A549 (cell line): Measurements from ENCODE around the gene MED12L. TPM values are rescaled to one million over a fixed set of nuclear protein-coding genes. Genes with fewer than 3 reads are reported as not detected.

Source experiments
- ATAC-seq, 2 experiments: fragments of 200-7000 bp in 1 of 2; fragments of >200 bp in 1 of 2; cut with Nextera tagmentation in 1 of 2; cut with Tn5 transposase in 1 of 2; 3 replicates each; pipeline versions ENCODE4 v1.8.0 to v1.9.1; 2018 to 2020; ENCODE audit warnings: mild to moderate bottlenecking in 1 of 2, moderate library complexity in 1 of 2
- CTCF ChIA-PET: fragments of 300-600 bp; sonication (Branson Sonifier 250); formaldehyde crosslinking; extraction: SDS; loops from one replicate; lab custom pipeline; 2021; ENCODE audit warnings: antibody characterized with exemption, inconsistent platforms; lab: Yijun Ruan, JAX
- POLR2A ChIA-PET: fragments of 350-600 bp; formaldehyde crosslinking; extraction: SDS; loops from one replicate; lab custom pipeline; 2021; ENCODE audit warnings: antibody characterized with exemption, inconsistent platforms; lab: Yijun Ruan, JAX
- DNase-seq, 2 experiments: peaks; one replicate each; pipeline versions ENCODE4 v3.0.0 to v3.0.0-alpha.2; 2011 to 2016; ENCODE audit warnings: low read depth in 1 of 2, low spot score in 1 of 2
- FAIRE-seq: peaks from 2 replicates; lab custom pipeline; 2011; peaks lifted over from hg19 to GRCh38; lab: Jason Lieb, UNC
- H3K27ac ChIP-seq, 2 experiments: fragments of >200 bp; sonication (Bioruptor Twin); formaldehyde crosslinking; 3 replicates each; pipeline ENCODE4 v1.5.1; 2016 to 2017
- H3K4me1 ChIP-seq: fragments of >200 bp; sonication (Bioruptor Twin); formaldehyde crosslinking; 3 replicates; pipeline ENCODE4 v1.6.1; 2016
- H3K4me2 ChIP-seq: fragments of >200 bp; sonication (Bioruptor Twin); formaldehyde crosslinking; 3 replicates; pipeline ENCODE4 v1.6.1; 2016
- H3K4me3 ChIP-seq: fragments of >200 bp; sonication (Bioruptor Twin); formaldehyde crosslinking; 3 replicates; pipeline ENCODE4 v1.5.1; 2016
- H3K9me3 ChIP-seq: fragments of >200 bp; sonication (Bioruptor Twin); formaldehyde crosslinking; 3 replicates; pipeline ENCODE4 v1.6.1; 2016
- CHD4 ChIP-seq: fragments of 200-600 bp; sonication (generic); IDR thresholded peaks from 2 replicates; pipeline ENCODE4 v1.6.1; 2016; ENCODE audit warnings: antibody characterized with exemption, mild to moderate bottlenecking, borderline replicate concordance
- EP300 ChIP-seq, 2 experiments: fragments of >200 bp; sonication (Bioruptor Twin); formaldehyde crosslinking; IDR thresholded peaks; 2 replicates in 1 of 2; 3 replicates in 1 of 2; pipeline ENCODE4 v1.6.1; 2016 to 2017
- FOSB ChIP-seq: fragments of 250-450 bp; sonication (Bioruptor Pico); IDR thresholded peaks from 2 replicates; pipeline ENCODE4 v1.5.0; 2020; ENCODE audit warnings: mild to moderate bottlenecking, moderate library complexity
- FOXS1 ChIP-seq: fragments of 250-450 bp; sonication (Bioruptor Pico); IDR thresholded peaks from 2 replicates; pipeline ENCODE4 v1.5.0; 2020; ENCODE audit warnings: mild to moderate bottlenecking, moderate library complexity
- GATA3 ChIP-seq: IDR thresholded peaks from 2 replicates; pipeline ENCODE4 v1.6.1; 2012; ENCODE audit warnings: borderline replicate concordance
- HEYL ChIP-seq: fragments of 250-450 bp; sonication (Bioruptor Pico); IDR thresholded peaks from 2 replicates; pipeline ENCODE4 v1.8.0; 2021; ENCODE audit warnings: mild to moderate bottlenecking, moderate library complexity
- HOXB13 ChIP-seq: fragments of 250-450 bp; sonication (Bioruptor Pico); IDR thresholded peaks from 2 replicates; pipeline ENCODE4 v1.5.0; 2020; ENCODE audit warnings: low read depth, mild to moderate bottlenecking, moderate library complexity
- HOXB5 ChIP-seq: fragments of 250-450 bp; sonication (Bioruptor Pico); IDR thresholded peaks from 2 replicates; pipeline ENCODE4 v1.5.0; 2020; ENCODE audit warnings: mild to moderate bottlenecking, moderate library complexity
- KDM1A ChIP-seq: fragments of 200-600 bp; sonication (generic); IDR thresholded peaks from 2 replicates; pipeline ENCODE4 v1.6.1; 2016; ENCODE audit warnings: low read depth, mild to moderate bottlenecking
- MAZ ChIP-seq: fragments of 150-350 bp; IDR thresholded peaks from 2 replicates; pipeline ENCODE4 v1.6.1; 2014; ENCODE audit warnings: antibody characterized with exemption, low read depth, low read length, borderline replicate concordance
- MYC ChIP-seq: IDR thresholded peaks from 2 replicates; pipeline ENCODE4 v1.6.1; 2012; ENCODE audit warnings: mild to moderate bottlenecking, inconsistent platforms, low read length, improper control_type of control experiment, borderline replicate concordance
- PHF8 ChIP-seq: fragments of 200-600 bp; sonication (generic); IDR thresholded peaks from 2 replicates; pipeline ENCODE4 v1.6.1; 2016; ENCODE audit warnings: low read depth, mild to moderate bottlenecking, antibody characterized with exemption, moderate library complexity, borderline replicate concordance
- POLR2A ChIP-seq: IDR thresholded peaks from 2 replicates; pipeline ENCODE4 v1.6.1; 2012; ENCODE audit warnings: mild to moderate bottlenecking, low read length
- RNF2 ChIP-seq: fragments of 200-600 bp; sonication (generic); IDR thresholded peaks from 2 replicates; pipeline ENCODE4 v1.6.1; 2016; ENCODE audit warnings: low read depth, mild to moderate bottlenecking, antibody characterized with exemption, moderate library complexity, borderline replicate concordance
- SREBF2 ChIP-seq: fragments of 450-650 bp; IDR thresholded peaks from 2 replicates; pipeline ENCODE4 v1.6.1; 2014; ENCODE audit warnings: mild to moderate bottlenecking, moderate library complexity
- TFCP2L1 ChIP-seq: fragments of 250-450 bp; sonication (Bioruptor Pico); IDR thresholded peaks from 2 replicates; pipeline ENCODE4 v1.5.0; 2021; ENCODE audit warnings: mild to moderate bottlenecking
- ZC3H11A ChIP-seq: fragments of 450-650 bp; IDR thresholded peaks from 2 replicates; pipeline ENCODE4 v1.6.1; 2014; ENCODE audit warnings: antibody characterized with exemption, mild to moderate bottlenecking
- ZFP36 ChIP-seq: fragments of 450-650 bp; IDR thresholded peaks from 2 replicates; pipeline ENCODE4 v1.6.1; 2014; ENCODE audit warnings: borderline replicate concordance; ENCODE audit not compliant: partially characterized antibody
- WGBS: methylation state at CpG from one replicate; pipeline ENCODE4 v1.1.6; 2017; ENCODE audit errors: missing lambda C conversion rate; 5-methylcytosine and 5-hydroxymethylcytosine counted together
- polyA plus RNA-seq, 4 experiments: library from polyadenylated mRNA; depleted of rRNA in 3 of 4; stranded (reverse); fragments of >200 nt; fragmentation: RNase III in 1 of 4; extraction: RNeasy Plus Mini Kit Qiagen cat#74134 plus additional on column Dnase treatment in 1 of 4; gene quantifications; 2 replicates in 3 of 4; 3 replicates in 1 of 4; pipeline ENCODE4 v1.2.3, GENCODE V29; 2011 to 2017
- TF ChIP-seq, protein P1 (sequence below): IDR thresholded peaks from 2 replicates; pipeline ENCODE4 v1.6.1; 2012; ENCODE audit warnings: low read depth, borderline replicate concordance
- TF ChIP-seq, protein P2 (sequence below): fragments of >200 bp; sonication (Bioruptor Twin); formaldehyde crosslinking; IDR thresholded peaks from 3 replicates; pipeline ENCODE4 v1.6.1; 2016
- TF ChIP-seq, protein P3 (sequence below): fragments of 200-600 bp; sonication (generic); IDR thresholded peaks from 2 replicates; pipeline ENCODE4 v1.6.1; 2016; ENCODE audit warnings: antibody characterized with exemption, mild to moderate bottlenecking, moderate library complexity
- TF ChIP-seq, protein P4 (sequence below): IDR thresholded peaks from 2 replicates; pipeline ENCODE4 v1.6.1; 2012

Gene MED12L
- polyA plus RNA-seq, 2 of the 4 experiments (the other 2 are of a cell fraction) = 0.32 to 0.63 TPM

DNA sequence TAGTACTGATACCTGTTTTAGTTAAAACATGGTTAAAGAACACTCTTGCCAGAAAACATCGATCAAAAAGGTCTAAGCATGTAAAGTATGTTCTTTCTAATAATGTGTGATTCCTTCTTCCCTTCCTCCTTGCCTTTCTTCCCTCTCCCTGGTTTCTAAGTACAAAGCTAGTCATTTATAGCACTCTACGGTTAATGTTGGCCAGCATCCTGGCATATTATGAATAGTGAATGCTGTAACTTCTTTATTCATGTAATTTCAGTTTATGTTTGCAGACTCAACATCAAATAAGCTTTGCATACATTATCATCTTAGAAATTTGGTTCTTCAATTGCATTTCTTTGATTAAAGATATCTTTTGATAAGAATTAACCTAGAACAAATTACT lies 272.0 kb downstream of the MED12L start:
- no peak for ATAC-seq
- ChIA-PET CTCF (interaction anchor here (1.0 kb wide), 1 partner anchor 31 kb away, joined by 3 read pairs; no protein-coding TSS in a partner anchor), POLR2A (no interaction called here)
- Histone ChIP-seq H3K4me3 (no peak overlapping the region), H3K4me1 (no peaks in the 10 kb centered on the region), H3K4me2 (no peak overlapping the region), H3K9me3 (no peaks in the 10 kb centered on the region), H3K27ac (no peak overlapping the region)
- 68% methylated on average over 2 of the region's 2 CpGs for WGBS
- TF ChIP-seq MYC = no peak
- TF ChIP-seq ZFP36 = no peak
- TF ChIP-seq, protein P1, sequence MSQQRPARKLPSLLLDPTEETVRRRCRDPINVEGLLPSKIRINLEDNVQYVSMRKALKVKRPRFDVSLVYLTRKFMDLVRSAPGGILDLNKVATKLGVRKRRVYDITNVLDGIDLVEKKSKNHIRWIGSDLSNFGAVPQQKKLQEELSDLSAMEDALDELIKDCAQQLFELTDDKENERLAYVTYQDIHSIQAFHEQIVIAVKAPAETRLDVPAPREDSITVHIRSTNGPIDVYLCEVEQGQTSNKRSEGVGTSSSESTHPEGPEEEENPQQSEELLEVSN = no peak
- TF ChIP-seq MAZ = no peak
- no peak for TF ChIP-seq HEYL
- no peak for TF ChIP-seq RNF2
- TF ChIP-seq, protein P2, sequence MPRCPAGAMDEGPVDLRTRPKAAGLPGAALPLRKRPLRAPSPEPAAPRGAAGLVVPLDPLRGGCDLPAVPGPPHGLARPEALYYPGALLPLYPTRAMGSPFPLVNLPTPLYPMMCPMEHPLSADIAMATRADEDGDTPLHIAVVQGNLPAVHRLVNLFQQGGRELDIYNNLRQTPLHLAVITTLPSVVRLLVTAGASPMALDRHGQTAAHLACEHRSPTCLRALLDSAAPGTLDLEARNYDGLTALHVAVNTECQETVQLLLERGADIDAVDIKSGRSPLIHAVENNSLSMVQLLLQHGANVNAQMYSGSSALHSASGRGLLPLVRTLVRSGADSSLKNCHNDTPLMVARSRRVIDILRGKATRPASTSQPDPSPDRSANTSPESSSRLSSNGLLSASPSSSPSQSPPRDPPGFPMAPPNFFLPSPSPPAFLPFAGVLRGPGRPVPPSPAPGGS = no peak
- no peak for TF ChIP-seq KDM1A
- TF ChIP-seq CHD4 = no peak
- no peak for TF ChIP-seq HOXB13 (CRISPR knock-in tag)
- TF ChIP-seq, protein P3, sequence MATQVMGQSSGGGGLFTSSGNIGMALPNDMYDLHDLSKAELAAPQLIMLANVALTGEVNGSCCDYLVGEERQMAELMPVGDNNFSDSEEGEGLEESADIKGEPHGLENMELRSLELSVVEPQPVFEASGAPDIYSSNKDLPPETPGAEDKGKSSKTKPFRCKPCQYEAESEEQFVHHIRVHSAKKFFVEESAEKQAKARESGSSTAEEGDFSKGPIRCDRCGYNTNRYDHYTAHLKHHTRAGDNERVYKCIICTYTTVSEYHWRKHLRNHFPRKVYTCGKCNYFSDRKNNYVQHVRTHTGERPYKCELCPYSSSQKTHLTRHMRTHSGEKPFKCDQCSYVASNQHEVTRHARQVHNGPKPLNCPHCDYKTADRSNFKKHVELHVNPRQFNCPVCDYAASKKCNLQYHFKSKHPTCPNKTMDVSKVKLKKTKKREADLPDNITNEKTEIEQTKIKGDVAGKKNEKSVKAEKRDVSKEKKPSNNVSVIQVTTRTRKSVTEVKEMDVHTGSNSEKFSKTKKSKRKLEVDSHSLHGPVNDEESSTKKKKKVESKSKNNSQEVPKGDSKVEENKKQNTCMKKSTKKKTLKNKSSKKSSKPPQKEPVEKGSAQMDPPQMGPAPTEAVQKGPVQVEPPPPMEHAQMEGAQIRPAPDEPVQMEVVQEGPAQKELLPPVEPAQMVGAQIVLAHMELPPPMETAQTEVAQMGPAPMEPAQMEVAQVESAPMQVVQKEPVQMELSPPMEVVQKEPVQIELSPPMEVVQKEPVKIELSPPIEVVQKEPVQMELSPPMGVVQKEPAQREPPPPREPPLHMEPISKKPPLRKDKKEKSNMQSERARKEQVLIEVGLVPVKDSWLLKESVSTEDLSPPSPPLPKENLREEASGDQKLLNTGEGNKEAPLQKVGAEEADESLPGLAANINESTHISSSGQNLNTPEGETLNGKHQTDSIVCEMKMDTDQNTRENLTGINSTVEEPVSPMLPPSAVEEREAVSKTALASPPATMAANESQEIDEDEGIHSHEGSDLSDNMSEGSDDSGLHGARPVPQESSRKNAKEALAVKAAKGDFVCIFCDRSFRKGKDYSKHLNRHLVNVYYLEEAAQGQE = no peak
- no peak for TF ChIP-seq FOSB (CRISPR knock-in tag)
- no peak for FAIRE-seq
- DNase-seq = no peak

DNA sequence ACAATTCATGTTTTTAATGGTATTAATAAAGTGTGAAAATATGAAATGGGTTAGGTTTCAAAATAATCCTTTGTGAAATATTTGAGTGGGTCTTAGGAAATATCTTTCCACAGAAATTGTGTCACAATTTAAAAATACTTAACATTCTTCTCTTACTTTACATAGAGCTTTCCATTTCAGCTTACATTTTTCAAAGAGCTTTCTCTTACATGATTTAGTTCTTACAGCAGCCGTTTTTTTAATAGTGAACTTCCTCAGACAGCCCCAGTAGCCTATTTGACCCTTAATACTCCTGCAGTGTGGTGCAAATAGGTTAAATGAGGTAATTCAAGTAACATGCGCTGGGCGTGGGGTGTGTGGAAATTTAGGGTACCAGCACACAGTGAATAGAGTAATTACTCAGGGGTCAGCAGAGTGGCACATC lies 277.3 kb downstream of the MED12L start:
- Histone ChIP-seq H3K4me2 (no peak overlapping the region), H3K9me3 (no peaks in the 10 kb centered on the region), H3K4me1 (no peaks in the 10 kb centered on the region), H3K27ac (no peak overlapping the region), H3K4me3 (no peak overlapping the region)
- DNase-seq (no peak), FAIRE-seq (no peak), ATAC-seq (no peak)
- no peak for TF ChIP-seq HOXB5 (CRISPR knock-in tag)
- TF ChIP-seq RNF2 = no peak
- TF ChIP-seq GATA3 = no peak
- TF ChIP-seq ZC3H11A = no peak
- TF ChIP-seq FOXS1 = no peak
- POLR2A ChIA-PET = no interaction called here
- 77% methylated on average over 3 of the region's 3 CpGs for WGBS
- CTCF ChIA-PET = no interaction called here

DNA sequence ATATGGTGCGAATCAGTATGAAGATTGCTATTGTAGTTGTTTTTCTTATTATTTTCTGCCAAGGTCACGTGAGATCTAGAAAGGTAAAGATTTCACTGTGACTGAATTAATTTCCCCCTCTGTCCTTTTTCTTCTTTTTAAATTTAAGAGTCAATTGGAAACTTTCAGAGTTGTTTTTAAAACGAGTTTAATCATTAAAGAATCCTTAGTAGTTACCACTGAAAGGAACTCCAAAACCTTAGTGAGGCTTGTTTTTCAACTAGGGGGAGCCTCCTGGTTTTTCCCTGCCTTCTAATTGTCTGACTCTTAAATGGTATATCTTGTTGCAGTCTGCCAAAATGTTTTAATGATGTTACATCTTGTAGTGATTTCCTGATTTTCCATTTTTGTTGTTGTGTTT lies 281.5 kb downstream of the MED12L start:
- TF ChIP-seq SREBF2 (no peak), HOXB5 (CRISPR knock-in tag) (no peak), EP300 (IDR thresholded peaks at IDR 0.05) (no peak), TFCP2L1 (CRISPR knock-in tag) (no peak), FOSB (CRISPR knock-in tag) (no peak), PHF8 (no peak), POLR2A (no peak)
- TF ChIP-seq, protein P3 = no peak
- TF ChIP-seq, protein P4, sequence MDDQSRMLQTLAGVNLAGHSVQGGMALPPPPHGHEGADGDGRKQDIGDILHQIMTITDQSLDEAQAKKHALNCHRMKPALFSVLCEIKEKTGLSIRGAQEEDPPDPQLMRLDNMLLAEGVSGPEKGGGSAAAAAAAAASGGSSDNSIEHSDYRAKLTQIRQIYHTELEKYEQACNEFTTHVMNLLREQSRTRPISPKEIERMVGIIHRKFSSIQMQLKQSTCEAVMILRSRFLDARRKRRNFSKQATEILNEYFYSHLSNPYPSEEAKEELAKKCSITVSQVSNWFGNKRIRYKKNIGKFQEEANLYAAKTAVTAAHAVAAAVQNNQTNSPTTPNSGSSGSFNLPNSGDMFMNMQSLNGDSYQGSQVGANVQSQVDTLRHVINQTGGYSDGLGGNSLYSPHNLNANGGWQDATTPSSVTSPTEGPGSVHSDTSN = no peak

More for the DNA sequence above, 281.5 kb downstream of the MED12L start:
- FAIRE-seq = no peak
- Histone ChIP-seq H3K4me2 (no peak overlapping the region), H3K4me1 (no peaks in the 10 kb centered on the region), H3K4me3 (no peak overlapping the region), H3K27ac (no peak overlapping the region), H3K9me3 (no peaks in the 10 kb centered on the region)
- no peak for DNase-seq
- ChIA-PET POLR2A (no interaction called here), CTCF (interaction anchor here (1.0 kb wide), 1 partner anchor 12 kb away, joined by 4 read pairs; no protein-coding TSS in a partner anchor)
- 60% methylated on average over 3 of the region's 3 CpGs for WGBS
- ATAC-seq = no peak
